ENCODE data around the gene UTP20. TPM values are rescaled to one million over a fixed set of nuclear protein-coding genes. Genes with fewer than 3 reads are reported as not detected.

Gene UTP20
- total RNA-seq, 3 donors from 2014 or later: 12.5 to 24.4 (median 17.0) TPM

GRCh38 chr12:101436136-101436535, 156.2 kb downstream of the UTP20 start:
- H3K9me3 ChIP-seq: no peaks in the 10 kb centered on the region
- H3K4me1 ChIP-seq: no peaks in the 10 kb centered on the region
- no peaks in the 10 kb centered on the region for H3K36me3 ChIP-seq
- no peak for DNase-seq (ENCODE audit: low spot score in 2 of 2)
- H3K27me3 ChIP-seq: no peaks in the 10 kb centered on the region
- H3K4me3 ChIP-seq: no peak overlapping the region
- intact Hi-C loops (cut with DNase I; ENCODE audit: low total_unique reads): no loop called here
- TF ChIP-seq POLR2A (IDR thresholded peaks at IDR 0.05) (no peak), CTCF (IDR thresholded peaks at IDR 0.05) (no peak), POLR2AphosphoS5 (IDR thresholded peaks at IDR 0.05) (no peak)
- no peak overlapping the region for H3K27ac ChIP-seq

Other genes starting within 250 kb of the UTP20 start
- under 1 TPM in 2 of 3 donors, not detected in 1; 0.29 to 0.33 TPM for gene SLC5A8, start 69.9 kb upstream of the UTP20 start, total RNA-seq
- 100 to 1,000 TPM in 1 of 3 donors, 10 to 100 TPM in 2; 65.1 to 102 (median 89.1) TPM for gene ARL1, start 127.7 kb downstream of the UTP20 start, total RNA-seq
- not detected for gene SPIC, start 195.2 kb downstream of the UTP20 start, total RNA-seq